Right lobe of liver (tissue), 4 donors: ENCODE results near the gene PUS3.

ENCODE experiments used
- CTCF ChIP-seq, 4 donors: fragments of 200-600 bp in 3 of 4; fragments of 450-650 bp in 1 of 4; IDR thresholded peaks; one replicate each; pipeline versions ENCODE4 v1.5.1 to v1.8.0; 2016 to 2022; ENCODE audit warnings: antibody characterized with exemption in 4 of 4, mild to moderate bottlenecking in 2 of 4
- POLR2A ChIP-seq: fragments of 450-650 bp; IDR thresholded peaks from one replicate; pipeline ENCODE4 v1.6.1; 2017; ENCODE audit warnings: antibody characterized with exemption, mild to moderate bottlenecking
- donor health status: DM: no; HTN: no; CAD: no.
- donor health status: DM: no; HTN: no; CAD: no.
- donor health status: DM: no; HTN: yes; CAD: no.

GRCh38 chr11:125931668-125932067, 28.7 kb upstream of the PUS3 start:
- TF ChIP-seq CTCF (IDR thresholded peaks at IDR 0.05) (no peak), POLR2A (no peak)
